HG02870 (cell line): Measurements from ENCODE around the gene SLC48A1.

Experiments used
- ATAC-seq: cut with Tn5 transposase; IDR thresholded peaks from one replicate; pipeline ENCODE4 v1.9.1; 2021; ENCODE audit warnings: mild to moderate bottlenecking, moderate library complexity; ENCODE audit not compliant: unreplicated experiment

The SLC48A1 gene

DNA sequence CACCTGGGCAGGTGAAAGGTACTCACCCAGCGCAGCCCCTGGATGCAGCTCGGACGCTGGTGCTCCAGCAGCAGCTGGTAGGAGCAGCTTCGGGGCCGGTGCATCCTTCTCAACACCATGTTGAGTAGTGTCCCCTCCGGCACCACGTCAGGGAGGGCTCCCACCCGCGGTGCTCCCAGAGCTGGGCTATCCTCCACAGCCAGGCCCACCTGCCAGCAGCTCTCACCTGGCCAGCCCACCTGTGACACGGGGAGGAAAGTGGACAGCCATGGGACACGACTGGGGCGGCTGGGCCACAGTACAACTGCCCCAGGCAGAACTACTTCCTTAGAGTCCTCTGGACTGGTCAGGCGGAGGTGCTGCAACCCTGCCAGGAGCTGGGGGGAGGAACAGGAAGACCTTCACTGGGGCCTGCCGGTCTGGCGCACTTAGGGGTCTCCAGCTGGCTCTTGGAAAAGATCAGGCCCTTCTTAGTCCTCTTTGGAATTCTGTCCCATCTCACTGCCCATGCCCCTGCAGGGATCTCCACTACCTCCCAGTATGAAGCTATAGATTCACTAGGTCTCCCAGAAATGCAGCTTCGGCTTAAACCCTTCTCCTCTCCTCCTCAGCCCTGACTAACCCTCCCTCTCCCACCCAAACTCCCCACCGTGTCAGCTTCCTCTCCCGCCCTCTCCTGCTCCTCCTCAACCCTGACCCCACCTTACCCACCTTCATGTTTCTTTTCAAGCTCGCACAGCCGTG is 15.0 kb upstream of the SLC48A1 start:
- no peak for ATAC-seq

DNA sequence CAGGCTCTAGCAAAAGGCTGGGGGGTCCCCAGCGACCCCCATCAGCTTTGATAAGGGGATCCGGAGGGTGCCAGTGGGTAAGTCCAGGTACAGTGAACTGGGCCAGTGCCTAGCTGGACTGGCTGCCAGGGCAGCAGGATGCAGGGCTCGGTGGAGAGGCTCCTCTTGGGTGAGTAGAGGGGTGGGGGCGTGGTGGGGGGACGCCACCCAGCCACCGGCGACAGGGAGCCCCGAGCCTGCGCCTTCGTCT is 14.5 kb upstream of the SLC48A1 start:
- no peak for ATAC-seq

GRCh38 chr12:47758834-47759690 is 14.0 kb upstream of the SLC48A1 start, which contains the start of gene RAPGEF3:
Gene RAPGEF3, minus strand, starts transcription at chr12:47758880. Its CDS starts 324 bp downstream, at chr12:47758556.
- peak; percentile 36 for ATAC-seq

GRCh38 chr12:47762850-47763465 is 10.1 kb upstream of the SLC48A1 start:
- no peak for ATAC-seq

DNA sequence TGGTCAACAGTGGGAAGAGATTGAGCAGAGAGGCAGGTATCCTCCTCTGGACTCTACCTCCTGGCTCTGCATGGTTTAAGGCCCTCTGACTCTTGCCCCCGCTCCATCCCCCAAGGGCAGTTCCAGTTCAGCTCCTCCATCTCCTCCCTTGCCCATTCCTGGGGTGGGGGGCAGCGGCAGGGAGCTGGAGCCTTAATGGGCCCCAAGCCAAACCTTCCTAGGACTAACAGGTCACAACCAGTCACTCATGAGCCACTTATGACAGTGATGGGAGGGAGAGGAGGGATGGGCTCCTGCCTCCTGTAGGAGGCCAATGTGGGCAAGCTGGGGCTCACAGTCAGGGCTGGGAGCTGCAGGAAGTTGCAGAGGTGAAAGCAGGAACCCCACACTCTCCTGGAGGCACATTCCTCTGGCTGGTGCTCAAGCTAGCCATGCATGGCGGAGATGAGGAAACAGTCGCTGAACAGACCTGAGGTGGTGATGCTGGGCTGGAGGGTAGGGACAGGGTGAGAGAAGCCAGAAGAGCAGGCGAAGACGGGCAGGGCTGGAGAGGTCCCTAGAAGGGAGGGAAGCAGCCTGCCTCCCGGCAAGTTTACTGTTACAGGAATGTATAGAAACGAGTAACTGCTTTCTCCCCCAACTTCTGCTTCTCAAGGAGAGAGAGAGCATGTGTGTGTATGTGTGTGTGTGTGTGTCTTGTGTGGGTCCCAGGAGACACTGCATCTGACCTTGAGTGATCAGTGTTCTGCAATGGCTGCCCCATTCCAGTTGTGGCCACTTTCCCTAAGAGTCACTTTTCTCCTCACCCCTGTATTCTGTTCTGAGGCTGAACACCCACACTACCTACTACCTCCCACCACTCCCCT is 9.3 kb upstream of the SLC48A1 start:
- ATAC-seq = no peak

- ATAC-seq = no peak
Measured at GRCh38 chr12:47766502-47767215, 6.4 kb upstream of the SLC48A1 start.

DNA sequence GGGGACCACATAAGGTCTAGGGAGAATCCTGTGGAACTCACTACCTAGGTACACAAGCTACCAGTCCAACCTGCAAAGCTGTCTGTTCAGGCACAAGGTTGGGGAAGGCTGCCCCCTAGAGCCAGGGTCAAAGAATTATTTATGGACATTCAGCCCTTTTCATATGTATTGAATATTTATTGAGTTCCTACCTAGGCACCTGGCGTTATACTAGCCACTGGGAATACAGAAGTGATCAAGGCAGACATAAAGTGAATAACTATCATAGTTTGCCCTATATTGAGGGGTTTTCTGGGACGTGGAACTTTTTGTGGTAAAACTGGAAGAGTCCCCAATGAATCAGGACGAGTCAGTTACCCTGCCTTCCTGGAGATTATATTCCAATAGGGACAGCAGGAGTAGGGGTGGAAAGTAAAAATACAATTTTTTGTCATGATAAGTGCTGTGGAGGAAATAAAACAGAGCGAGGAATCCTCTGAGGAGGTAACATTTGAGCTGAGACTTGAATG is 5.8 kb upstream of the SLC48A1 start:
- no peak for ATAC-seq

DNA sequence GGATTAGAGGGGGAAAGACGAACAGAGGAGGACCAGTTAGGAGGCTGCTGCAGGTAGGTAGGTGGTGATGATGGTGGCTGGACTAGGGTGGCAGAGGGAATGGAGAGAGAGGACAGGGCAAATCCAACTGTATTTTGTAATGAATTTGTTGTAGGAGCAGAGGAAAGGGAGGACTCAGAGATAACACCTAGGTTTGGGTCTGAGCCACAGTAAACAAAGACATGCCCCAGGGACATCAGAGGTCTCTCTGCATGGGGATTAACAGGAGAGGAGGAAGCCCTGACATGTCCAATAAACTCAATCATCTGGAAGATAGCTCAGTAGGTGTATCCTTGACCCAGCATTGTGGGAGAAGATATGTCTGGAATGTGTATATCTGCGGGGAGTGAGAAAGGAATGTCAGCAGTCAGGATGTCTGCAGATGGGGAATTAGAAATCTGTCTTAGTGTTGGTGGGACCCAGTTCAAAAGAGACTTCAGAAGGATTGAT is 4.7 kb upstream of the SLC48A1 start:
- ATAC-seq = no peak

- no peak for ATAC-seq
Measured at GRCh38 chr12:47769234-47770085, 3.6 kb upstream of the SLC48A1 start.

- no peak for ATAC-seq
Measured at GRCh38 chr12:47770086-47770726, 2.8 kb upstream of the SLC48A1 start.

- ATAC-seq = no peak
Measured at GRCh38 chr12:47771304-47771703, 1.7 kb upstream of the SLC48A1 start.

GRCh38 chr12:47772094-47772660 is 861 bp upstream of the SLC48A1 start:
- no peak for ATAC-seq

DNA sequence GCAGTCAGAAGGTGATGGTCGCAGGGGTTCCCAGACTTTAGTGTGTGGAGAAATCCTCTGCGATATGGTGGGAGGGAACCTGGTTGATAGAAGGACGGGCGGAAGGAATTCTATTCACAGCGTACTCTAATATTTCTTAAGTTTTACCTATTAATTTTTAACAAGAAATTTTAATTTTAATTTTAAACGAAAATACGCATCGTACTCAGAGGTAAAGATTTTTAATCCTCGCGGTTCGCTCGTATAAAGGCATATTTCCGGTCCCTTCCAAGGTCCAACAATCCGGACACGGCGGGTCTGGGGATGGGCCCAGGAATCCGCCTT is 338 bp upstream of the SLC48A1 start:
- ATAC-seq = no peak

DNA sequence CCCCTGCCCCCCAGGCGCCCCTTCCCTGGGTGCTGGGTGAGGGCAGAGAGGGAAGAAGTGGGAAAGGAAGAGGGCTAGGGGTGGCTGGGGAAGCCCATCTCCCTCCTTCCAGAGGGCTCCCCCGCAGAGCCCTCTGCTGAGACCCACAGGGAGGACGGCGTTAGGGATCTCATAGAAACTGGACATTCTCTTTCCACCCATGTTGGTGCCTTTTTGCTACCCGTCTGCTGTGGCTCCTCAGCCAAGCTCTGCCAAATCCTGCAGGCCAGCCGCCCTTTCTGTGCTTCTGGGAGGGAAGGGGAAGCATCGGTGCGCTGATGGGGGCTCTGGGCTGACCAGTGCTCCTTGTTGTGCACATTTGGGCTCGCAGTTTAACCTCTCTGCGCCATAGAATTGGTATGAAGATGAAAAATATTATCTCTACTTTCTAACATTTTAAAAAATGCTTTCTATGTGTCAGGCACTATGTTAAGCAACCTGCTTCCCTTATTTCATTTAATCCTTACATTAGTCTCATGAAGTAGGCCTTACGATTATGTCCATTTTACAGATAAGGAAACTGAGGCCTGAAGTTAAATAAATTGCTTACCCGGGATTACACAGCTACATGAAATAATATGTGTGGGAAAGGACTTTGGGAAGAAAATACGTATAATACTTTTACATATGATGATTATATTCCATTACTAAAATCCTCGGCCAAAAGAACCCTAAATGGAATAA is 981 bp downstream of the SLC48A1 start:
- no peak for ATAC-seq

- ATAC-seq = no peak
Measured at GRCh38 chr12:47774663-47775062, 1.6 kb downstream of the SLC48A1 start.

GRCh38 chr12:47775100-47775911 is 2.3 kb downstream of the SLC48A1 start:
- no peak for ATAC-seq
